ENCODE results near the gene ATP6V1G3.
"Not testable (repeated sequence)": the region's sequence is repeated elsewhere in the genome, so short reads cannot be mapped to it uniquely, and the experiment has no call there.

ATP6V1G3 gene

DNA sequence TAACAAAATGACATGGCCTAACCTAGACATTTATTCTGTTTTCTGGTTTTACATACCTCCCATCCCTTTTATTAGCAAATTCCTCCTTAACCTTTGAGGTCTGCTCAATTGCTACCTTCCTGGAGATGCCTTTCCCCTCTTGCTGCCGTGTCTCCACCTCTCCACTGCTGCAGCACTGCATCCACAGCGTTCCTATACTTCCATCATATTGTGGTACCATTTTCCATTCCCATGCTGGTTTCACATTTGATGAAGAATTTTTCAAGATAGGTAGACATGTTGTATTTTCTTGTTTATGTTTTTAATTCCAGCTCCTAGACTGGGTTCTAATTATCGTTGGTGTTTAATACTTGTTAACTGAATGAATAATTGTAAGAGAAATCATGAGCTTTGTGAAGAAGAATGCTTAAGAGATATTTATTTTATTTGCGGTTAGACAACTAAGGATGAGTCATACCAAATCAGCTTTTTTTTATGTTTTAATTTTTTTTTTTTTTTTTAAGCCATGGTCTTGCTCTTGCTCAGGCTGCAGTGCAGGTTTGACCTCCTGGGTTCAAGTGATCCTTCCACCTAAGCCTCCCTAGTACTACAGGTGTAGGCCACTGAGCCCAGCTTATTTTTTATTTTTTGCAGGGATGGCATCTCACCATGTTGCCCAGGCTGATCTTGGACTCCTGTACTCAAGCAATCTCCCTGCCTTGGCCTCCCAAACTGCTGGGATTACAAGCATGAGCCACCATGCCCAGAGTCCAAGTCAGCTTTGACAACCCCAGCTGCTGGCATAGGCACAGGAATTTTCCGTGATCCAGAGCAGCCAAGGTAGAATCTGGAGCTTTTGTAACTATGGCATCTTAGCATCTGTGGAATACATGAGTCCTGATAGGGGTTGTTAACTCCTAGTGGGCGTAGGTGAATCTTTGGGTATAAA, 44.0 kb downstream of the ATP6V1G3 start:
- DNase-seq, result no peak

DNA sequence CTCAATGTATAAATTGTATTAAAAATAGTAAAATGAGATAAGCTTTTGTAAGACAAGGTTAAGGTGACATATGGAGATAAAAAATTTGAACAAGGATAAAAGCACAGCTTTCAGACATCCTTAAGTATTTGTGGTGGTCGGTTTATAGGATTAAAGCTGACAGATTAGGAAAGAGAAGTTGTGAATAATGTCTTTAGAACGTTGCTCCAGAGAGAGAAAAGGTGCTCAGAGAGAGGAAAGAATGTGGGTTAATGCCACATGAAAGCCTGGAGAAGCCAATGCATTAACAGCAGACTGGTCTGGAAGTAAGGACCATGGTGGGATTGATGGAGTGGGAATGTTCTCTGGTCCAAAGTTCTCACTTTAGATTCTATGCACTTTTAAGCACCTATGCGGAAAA, 44.8 kb downstream of the ATP6V1G3 start:
- DNase-seq, result no peak

DNA sequence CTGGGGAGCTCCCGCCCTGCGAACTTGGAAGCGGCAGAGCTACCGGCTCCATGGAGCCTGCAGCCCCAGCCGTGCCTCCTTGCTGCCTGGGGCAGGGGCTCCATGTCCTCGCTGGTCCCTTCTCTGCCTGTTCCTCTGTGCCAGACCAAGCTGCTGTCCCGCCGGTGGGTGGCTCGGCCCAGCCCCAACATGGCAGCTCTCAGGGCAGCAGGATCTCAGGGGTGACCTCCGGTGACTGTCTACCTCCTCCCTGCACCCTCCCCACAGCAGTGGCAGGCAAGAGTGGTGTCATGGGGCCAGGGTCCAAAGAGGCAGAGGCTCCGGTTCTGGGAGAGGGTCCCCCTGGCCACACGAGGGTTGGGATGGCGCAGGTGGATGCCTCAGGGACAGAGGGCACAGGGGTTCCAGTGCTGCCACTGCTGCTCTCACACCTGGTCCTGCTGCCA, 45.8 kb downstream of the ATP6V1G3 start:
- DNase-seq, result no peak

DNA sequence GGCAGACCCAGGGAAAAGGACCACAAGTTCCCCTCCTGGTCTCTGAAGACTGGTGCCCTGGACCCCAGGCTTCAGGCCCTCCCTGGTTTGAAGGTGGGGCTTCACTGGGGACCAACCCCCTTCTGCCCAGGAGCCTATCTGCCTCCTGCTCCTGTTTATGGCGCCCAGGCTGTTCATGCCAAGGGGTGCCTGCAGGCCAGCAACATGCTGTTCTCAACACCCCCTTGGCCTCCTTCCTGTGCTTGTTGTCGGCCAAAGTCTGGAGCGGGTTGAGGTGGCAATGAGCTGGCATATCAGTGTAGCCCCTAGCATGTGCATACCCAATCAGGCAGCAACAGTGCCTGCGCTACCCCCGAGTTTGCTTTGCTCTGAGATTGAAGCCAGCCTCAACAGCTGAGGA, 46.3 kb downstream of the ATP6V1G3 start:
- no peak for DNase-seq

DNA sequence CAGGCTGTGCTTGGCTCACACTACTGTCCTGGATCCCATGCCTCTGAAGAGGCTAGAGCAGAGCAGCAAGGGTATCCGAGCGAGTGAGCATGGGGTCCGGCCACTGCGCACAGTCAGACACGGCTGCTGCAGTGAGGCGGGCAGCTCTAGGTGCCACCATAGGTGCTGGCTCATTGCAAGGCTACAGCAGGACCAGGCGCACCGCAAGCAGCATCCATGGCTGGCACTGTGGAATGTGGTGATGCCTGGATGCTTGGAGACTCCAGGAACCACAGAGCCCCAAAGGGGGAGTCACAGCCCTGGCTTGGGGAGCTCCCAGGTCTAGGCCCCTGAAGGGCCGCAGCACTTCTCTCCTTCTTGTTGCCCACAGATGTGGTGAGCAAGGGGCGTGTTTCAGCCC, 47.2 kb downstream of the ATP6V1G3 start:
- no peak for DNase-seq

DNA sequence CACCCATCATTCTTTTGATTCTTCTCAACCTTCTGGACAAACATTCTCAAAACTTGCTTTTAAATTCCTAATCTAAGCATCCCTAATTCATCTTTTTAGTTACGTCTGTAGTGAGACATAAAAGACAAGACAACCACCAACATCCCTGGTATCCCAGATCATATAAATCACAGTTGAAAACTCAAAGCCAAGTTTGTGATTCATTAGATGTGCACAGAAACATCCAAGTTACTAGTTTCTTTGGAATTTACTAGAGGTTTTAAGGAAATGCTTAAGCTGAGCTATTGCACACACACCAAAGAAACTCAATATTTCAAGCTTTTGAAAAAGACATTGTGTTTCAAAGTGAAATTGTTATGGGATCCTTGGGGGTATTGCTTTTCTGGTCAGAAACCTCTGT, 47.6 kb downstream of the ATP6V1G3 start:
- DNase-seq, result no peak

DNA sequence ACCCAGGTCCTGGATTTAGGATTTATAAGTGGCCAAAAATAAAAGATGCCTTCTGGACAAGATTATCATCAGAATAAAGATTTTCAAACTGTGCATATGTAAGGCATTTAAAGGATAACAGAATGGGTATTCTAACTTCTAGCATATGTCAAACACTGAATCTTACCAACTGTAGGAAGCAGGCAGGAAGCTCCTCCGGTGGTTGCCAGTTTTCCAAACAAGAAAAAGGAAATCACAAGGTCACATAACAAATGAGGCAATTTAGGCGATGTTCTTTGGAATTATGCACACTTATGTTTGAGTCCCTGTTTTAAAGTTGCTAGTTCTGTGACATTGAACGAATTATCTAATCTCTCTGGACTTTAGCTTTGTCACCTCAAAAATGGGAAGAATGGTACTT, 48.9 kb downstream of the ATP6V1G3 start:
- DNase-seq, result no peak

DNA sequence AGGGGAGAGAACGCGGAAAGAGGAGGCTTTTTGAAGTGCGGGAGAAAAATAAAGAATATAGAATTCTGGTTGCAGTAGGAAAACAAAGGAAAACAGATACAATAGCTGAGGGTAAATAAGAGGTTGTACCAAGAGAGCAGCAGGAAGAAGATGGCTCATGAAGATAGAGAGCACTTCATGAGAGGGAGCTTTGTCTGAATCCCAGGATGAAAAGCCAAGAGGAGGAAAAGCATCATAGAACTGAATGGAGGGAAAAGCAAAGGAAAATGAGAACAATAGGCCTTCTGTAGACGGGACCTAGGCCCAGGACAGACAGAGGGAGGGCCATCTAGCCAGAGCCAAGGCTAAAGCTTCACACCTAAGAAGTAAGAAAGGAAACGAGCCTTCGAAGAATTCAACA, 49.5 kb downstream of the ATP6V1G3 start:
- no peak for DNase-seq

DNA sequence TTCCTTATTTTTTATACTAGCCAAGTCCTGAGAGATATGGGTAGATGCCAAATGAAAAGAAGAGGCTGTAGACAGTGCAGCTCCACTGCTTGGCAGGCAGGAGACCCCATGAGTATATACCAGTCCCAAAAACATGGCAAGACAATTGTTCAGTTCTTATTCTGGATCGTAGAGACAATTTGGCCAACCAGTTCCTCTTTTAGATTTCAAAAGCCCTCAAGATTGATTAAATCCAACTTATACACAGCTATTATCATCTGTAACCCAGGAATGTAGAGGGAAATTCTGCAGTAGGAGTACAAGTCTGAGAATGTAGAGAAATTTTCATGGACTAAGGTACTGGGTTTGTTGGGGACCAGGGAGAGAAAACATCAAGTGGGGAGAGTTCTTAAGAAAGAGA, 50.3 kb downstream of the ATP6V1G3 start:
- no peak for DNase-seq

DNA sequence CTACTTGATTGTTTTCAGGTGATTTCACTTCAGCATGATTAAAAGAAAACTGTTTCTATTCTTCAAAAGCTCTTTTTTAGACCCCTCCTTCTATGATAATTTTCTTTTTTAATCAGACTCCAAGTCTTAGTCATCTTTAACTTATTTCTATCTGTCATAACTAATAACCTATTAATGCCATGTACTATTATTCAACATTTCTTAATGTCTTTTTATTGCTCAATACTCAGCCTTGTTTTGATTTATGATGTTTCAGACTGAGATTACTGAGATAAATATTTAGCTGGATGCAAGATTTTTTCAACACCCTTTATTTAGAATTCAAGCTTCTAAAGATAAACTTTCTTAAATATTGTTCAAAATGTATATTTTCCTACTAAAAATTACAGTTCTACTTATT, 53.6 kb downstream of the ATP6V1G3 start:
- DNase-seq, result no peak

DNA sequence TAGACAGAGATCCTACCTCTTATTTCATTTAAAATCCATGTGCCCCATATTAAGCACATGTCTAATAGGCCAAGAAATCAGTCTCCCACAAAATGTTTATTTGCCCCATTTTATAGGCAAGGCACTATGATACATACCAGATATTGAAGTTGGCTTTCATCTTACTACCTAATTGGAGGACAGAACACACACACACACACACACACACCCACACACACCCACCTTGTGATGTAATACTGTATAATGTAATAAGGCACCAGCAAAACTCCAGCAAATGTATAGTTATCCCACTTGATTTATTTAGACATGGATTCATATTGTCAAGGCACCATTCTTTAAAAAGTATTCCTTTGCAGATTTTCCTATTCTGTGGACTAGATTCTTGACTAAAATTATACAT, 56.8 kb downstream of the ATP6V1G3 start:
- DNase-seq, result no peak

DNA sequence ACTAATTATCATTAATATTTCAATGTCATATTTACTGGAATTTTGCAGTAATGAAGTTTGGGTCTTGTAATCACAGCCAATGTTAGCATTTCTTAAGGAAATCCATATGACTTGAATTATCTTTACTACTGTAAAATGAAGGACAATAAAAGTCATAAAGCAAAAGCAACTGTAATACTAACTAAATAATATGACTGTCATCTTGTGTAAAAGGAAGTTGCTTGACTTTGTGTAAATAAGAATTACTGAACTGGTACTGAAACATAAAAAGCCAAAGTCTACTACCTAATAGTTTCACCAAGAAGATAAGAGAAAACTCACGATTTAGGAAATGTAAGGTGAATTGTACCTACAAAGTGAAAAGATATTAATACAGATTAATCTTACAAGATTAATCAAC, 57.5 kb downstream of the ATP6V1G3 start:
- no peak for DNase-seq

DNA sequence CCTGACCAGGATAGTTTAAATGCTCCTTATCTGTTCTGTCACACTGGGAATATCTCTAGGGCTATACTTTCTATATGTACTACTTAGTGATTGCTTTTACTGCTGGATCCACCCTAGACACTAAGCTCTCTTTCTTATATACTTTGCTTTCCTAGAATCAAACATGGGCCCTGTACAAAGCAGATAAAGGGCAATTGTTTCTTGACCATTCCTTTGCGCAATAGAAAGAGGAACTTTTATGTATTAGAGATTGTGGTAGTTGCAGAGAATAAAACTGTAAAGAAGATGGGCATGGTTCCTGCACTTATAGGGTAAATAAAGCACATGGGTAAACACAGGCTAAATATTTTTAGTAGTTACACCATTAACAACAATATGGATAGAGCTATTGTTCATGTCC, 58.8 kb downstream of the ATP6V1G3 start:
- DNase-seq, result no peak

DNA sequence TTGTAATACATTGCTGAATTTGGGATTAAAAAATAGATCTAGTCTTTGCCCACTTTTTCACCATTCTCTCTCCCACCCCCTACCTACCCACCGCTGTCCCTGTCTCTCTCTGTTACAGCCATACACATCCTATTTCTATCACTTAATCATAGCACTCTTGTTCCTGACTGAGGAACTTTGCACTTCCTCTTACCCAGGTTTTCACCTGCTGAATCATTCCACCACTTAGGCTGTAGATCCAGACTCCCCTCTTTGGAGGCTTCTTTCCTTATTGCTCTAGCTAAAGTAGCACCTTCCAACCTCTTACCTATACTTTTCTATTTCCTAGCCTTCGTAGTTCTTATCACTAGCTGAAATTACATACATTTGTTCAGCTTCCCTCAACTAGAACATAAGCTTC, 59.6 kb downstream of the ATP6V1G3 start:
- no peak for DNase-seq

DNA sequence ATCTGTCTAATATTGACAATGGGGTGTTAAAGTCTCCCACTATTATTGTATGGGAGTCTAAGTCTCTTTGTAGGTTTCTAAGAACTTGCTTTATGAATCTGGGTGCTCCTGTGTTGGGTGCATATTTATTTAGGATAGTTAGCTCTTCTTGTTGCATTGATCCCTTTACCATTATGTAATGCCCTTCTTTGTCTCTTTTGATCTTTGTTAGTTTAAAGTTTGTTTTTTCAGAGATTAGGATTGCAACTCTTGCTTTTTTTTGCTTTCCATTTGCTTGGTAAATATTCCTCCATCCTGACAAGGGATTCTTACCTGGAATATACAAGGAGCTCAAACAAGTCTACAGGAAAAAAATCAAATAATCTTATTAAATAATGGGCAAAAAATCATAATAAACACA, 63.1 kb downstream of the ATP6V1G3 start:
- not testable (repeated sequence) for DNase-seq
